Suprapubic skin (tissue), 4 donors: Measurements from ENCODE around the gene LYPD1.

ENCODE experiments used
- CTCF ChIP-seq, 2 donors: fragments of 200-600 bp in 1 of 2; fragments of 450-650 bp in 1 of 2; sonication (generic) in 1 of 2; IDR thresholded peaks; one replicate each; pipeline ENCODE4 v1.5.1; 2016 to 2019; ENCODE audit warnings: antibody characterized with exemption in 2 of 2, mild to moderate bottlenecking in 1 of 2, moderate library complexity in 1 of 2
- POLR2A ChIP-seq, 2 donors: fragments of 450-650 bp; IDR thresholded peaks; one replicate each; pipeline ENCODE4 v1.6.1; 2017; ENCODE audit warnings: antibody characterized with exemption in 2 of 2, mild to moderate bottlenecking in 2 of 2, moderate library complexity in 2 of 2
- POLR2AphosphoS5 ChIP-seq, 3 donors: sonication (generic); formaldehyde crosslinking; IDR thresholded peaks; one replicate each; pipeline ENCODE4 v1.6.1; 2017; ENCODE audit warnings: antibody characterized with exemption in 3 of 3

GRCh38 chr2:132632000-132632649, 37.9 kb downstream of the LYPD1 start:
- no peak for TF ChIP-seq CTCF (IDR thresholded peaks at IDR 0.05)
- no peak for TF ChIP-seq POLR2A (IDR thresholded peaks at IDR 0.05)
- TF ChIP-seq POLR2AphosphoS5 (IDR thresholded peaks at IDR 0.05), result no peak
